HG03108 (cell line): ENCODE results near the gene BDP1.
"Not testable (repeated sequence)": the region's sequence is repeated elsewhere in the genome, so short reads cannot be mapped to it uniquely, and the experiment has no call there.

Experiments
- ATAC-seq: cut with Tn5 transposase; IDR thresholded peaks from one replicate; pipeline ENCODE4 v1.9.1; 2021; ENCODE audit warnings: moderate library complexity; ENCODE audit not compliant: unreplicated experiment

BDP1 gene, protein sequence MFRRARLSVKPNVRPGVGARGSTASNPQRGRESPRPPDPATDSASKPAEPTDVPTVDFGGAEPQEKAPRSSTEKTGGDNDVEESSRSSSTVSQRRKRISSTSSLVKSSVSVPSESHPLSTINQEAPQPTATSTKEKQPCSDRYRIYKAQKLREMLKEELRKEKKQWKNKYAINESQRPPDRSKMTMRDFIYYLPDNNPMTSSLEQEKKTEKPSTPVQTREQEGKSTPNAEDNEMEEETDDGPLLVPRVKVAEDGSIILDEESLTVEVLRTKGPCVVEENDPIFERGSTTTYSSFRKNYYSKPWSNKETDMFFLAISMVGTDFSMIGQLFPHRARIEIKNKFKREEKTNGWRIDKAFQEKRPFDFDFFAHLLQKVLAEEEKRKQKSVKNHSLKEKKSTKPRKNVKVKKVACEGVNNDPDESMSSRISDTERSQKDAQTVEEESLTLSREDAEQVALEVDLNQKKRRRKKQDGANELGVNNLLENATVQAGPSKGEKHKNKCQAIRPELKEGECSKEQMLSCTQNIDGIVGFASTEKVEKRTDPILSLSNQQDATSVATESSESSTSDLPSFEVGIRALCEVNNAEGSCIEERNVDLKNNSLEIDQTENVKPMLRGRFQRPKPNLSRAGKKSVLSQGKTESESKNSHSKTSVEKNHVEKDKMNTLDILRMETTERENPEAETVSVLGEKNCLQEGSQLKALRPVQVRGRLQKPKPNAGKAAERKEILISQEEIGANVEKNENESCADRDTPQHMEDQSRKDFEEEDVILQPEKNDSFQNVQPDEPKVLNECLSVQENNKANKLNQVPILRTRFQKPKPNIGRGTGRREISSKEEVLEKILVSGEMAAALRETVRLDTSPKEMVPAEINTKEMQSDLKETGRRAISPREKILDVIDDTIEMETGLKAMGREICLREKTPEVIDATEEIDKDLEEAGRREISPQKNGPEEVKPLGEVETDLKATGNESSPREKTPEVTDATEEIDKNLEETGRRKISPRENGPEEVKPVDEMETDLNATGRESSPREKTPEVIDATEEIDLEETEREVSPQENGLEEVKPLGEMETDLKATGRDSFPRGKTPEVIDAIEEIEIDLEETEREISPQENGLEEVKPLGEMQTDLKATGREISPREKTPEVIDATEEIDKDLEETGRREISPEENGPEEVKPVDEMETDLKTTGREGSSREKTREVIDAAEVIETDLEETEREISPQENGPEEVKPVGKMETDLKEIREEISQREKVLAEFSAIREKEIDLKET (N-terminal part only)

DNA sequence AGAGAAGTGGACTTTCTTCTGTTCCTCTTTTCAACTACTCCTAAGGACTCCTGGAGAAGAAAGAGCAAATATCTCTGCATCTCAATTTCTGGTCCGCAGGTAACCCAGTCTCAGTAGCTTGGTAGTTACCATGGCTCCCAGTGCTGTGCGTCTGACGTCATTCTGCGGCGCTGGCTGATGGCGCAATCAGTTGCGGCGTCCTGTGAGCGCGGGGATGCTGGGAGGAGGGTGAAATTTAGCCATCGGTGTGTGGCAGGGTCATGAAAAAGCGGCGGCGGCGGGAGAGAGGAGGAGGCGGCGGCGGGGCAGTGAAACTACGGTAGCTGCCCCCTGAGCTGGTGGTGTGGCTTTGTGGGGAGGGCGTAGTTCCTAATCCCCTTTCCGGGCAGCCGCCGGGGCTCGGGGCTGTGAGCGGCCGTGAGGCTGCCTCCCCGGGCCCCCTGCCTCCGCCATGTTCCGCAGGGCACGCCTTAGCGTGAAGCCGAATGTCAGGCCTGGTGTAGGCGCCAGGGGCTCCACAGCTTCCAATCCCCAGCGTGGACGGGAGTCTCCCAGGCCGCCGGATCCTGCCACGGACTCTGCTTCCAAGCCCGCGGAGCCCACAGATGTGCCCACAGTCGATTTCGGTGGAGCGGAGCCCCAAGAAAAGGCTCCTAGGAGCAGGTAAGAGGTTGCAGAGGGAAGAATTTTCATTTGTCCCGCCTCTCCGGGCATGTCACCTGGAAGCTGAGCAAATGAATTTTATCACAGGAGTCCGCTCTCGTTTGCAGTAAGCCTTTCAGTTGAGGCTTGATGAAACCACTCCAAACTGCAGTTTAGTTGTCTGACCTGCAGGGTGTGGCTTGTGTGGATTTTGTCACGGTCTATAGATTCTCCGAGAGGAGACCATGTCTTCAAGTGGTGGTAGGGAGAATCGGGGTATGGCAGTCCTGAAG is at the start of gene BDP1:
BDP1 (plus strand) TSS at position 225 of the 935 bp plus-strand sequence; CDS start at position 452, 227 bp downstream.
- ATAC-seq, result peak; percentile 90

DNA sequence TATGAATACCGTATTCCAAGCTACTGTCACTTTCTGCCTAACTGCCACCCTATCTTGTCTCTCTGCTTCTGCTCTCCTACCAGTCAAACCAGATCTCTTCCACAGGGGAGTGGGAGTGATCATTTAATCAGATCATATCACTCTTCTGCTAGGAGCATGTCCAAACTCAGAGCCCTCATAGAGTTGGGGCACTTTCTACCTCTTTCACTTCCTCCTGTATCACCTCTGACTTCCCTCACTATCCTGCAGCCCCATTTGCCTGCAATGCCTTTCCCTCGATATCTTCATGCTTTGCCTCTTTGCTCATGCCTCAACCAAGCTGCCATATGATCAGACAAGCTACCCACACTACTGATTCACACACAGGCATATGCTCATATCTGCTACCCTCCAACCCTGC is 45.4 kb upstream of the BDP1 start:
- ATAC-seq, result not testable (repeated sequence)

DNA sequence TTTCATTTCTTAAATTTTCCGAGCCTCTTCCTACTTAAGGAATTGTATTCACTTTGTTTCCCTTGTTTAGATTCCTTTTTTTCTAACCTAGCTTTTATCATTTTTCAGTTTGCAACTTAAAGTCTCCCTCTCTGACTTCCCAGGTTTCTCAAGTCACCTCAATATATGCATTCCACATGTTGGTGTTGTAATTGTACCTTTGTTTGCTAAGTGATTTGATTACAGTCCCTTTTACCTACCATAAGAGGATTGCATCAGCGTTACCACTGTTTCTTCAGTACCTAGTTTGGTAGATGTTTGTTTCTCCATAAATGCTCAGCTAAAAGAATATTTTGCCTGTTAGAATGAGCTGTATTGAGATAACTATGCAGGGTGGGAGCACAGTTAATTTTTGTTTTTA is 39.8 kb upstream of the BDP1 start:
- ATAC-seq, result not testable (repeated sequence)

DNA sequence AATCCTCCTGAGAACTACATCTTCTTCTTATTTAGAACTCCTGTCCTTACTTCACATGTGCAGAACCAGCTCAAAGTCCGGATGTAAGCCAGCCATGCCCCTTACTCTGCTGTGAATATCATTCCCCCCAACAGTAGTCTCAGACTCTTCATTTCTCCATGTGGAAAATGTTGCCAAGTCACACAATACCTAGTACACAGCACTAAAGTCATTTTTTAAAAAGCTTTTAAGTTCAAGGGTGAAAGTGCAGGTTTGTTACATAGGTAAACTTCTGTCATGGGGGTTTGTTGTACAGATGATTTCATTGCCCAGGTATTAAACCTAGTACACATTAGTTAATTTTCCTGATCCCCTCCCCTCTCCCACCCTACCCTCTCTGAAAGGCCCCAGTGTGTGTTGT is 37.4 kb upstream of the BDP1 start:
- ATAC-seq, result not testable (repeated sequence)

DNA sequence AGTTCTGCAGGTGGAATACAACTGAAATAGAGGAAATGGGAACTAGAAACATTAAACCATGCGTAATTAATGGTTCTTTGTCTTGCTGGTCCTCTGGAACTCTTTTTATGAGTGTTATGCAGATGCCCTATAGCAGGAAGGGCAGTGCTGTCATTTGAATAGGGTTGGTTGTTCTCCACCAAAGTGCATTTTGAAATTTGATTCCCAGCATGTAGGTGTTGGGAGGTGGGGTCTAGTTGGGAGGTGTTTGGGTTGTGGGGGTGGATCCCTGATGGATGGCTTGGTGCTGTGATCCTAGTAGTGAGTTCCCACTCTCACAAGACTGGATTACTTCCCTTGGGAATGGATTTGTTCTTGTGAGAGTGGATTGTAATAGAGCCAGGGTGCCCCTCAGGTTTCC is 34.2 kb upstream of the BDP1 start:
- not testable (repeated sequence) for ATAC-seq

DNA sequence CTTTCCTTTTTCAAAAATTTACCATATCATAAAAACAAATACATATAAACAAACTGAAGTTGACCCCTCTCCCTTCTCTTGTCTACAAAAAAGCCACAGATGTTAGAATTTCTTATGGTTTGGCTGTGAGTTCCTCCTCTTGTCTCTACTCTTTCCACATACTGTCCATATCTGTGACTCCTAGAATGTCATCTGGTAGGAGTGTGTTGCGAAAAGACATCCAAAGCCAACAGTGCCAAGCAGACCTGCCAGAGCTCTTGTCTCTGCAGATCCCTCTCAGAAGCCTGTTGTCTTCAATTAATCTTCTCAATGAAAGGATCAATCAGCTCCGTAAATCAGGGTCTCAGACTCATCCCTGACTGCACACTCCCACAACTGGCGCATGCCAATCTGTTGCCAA is 31.6 kb upstream of the BDP1 start:
- not testable (repeated sequence) for ATAC-seq

DNA sequence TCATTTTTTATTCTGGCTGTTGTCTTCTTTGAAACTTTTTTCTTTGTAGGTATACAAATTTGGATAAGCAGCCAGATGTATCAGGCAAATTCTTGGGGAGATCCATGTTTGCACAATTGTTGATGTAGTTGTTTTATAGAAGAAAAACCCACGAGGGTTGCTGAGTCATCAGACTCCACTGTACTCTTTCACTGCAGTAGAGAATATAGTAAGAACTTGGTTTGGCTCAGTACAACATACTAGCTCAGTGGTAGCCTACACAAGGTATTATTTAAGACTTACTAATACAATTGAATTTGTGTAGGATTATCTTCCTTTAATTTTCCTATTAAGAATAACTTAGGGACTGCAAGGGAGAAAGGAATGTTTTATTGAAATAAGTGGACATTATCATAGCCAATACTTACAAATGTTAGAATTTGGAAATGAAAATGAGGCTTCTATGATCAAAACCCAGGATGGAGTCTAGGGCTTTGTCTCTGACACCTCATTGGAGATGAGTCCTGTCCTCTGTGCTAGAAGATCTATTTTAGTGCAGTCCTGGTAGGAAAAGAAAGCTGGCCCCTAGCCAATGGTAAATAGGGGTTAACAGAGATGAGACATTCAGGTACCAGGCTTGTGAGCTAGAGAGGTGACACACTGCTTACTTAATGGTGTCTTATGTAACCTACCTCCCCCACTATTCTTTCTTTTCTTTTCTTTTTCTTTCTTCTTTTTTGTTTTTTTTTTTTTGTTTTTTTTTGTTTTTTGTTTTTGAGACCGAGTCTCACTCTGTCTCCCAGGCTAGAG is 28.6 kb upstream of the BDP1 start:
- not testable (repeated sequence) for ATAC-seq

DNA sequence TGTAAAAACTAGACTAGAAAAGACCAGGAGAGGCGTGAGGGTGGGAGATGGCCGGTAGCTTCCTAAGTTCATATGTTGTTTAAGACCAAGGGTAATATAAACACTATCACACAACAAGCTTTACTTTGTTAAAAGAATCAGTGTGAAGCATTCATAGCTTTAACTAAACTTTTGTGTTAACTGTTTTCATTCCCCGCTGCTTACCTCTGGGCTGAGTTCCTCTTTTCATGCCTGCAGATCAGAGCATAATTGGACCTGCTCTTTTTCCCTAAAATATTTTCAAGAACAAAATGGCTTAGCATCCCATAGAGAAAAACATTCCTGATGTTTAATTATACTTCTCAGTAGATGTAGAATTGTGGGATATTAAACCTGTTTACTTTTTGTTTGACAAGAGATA is 23.0 kb upstream of the BDP1 start:
- ATAC-seq, result not testable (repeated sequence)

DNA sequence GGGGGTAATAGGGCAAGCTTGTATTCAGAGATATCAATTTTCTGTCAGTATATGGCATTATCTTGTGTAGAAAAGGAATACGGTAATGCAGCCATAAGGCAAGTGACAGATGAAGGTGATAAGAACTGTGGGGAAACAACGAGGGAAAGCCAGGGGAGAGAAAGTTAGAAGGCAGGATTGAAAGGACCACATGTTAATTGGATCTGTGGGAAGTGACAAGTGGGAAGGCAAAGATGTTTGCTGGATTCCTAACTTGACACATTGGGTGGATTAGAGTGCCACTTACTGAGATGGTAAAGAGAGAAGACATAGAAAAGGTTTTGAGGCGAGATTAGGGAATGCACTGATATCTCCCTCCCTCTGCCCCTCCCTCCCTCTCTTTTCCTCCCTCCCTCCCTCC is 20.6 kb upstream of the BDP1 start:
- ATAC-seq, result not testable (repeated sequence)

DNA sequence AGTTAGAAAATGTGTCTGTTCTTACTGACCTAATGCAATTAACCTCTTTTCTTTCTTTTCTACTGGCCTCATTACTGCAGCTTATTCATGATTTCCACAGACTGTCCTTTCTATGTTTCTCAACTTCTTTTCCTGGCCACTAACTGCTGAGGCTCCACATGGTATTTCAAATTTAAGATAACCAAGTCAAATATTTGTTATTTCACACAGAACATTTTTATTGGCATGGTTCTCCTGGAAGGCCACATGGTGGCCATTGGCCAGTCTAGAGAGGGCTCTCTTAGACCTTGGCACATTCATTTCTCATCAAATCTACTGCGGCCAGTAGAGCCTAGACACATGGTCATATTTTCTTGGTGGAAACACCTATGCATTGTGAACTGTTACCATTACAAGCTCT is 13.9 kb upstream of the BDP1 start:
- not testable (repeated sequence) for ATAC-seq

DNA sequence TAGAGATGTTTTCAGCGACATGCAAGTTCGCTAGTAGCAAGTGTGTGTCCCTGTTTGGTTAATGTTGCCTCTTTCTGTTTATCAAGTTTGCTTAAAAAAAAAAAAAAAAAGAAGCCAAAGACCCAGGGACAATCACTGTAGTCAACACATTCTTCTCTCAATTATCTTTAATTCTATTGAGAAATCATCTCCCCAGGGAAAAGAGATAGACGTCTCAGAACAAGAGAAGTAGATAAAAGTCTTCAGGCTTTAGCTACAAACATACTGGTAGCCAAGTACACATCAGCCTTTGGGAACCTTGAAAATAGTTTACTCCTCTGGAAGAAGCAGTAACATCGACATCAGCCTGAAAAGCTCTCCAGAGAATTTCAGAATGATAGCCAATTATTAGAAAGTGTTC is 11.6 kb upstream of the BDP1 start:
- ATAC-seq, result not testable (repeated sequence)

DNA sequence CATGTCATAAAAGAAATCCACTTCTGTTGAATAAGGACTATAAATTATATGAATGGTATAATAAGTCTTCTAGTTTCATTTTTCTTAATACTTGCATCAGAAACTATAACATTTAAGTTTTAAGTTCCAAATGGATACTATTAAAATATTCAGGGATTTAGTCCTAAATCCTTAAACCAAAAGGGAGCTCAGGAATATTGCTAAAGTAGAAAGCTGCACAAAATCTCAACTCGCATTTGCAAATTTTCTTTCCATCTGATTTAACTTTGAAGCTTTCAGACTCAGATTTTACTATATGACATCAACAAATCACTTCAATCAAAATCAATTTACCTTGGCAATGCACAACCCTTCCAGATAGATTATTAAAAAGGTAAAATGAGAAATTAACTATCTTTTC is 10.4 kb upstream of the BDP1 start:
- not testable (repeated sequence) for ATAC-seq

DNA sequence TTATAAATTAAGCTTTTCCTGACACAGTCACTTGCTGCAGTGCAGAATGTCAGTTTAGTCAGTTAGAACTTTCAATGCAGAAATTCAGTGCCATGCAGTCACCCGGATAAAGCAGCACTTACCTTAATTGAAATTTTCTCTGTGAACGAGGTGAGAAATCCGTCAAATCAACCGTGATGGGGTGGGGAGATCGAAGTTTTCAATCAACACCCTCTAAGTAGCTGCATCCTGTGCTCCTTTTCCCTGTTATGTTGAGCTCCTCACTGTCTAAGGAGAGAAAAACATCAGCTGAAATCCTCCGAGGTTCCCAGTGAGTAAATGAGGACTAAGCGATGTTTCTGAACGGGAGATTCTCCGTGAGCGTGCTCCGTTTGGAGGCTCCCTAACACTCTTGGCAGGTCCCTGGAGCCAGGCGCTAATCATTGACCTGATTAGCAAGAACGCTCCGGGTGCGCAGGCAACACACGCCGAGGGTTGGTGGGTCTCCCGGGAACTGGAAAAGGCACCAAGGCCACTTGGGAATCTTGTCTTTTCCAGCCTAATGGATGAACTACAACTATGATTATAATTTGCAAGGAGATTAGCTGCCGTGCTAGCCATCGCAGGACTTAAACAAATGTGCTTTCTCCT is 9.8 kb upstream of the BDP1 start:
- ATAC-seq, result not testable (repeated sequence)

DNA sequence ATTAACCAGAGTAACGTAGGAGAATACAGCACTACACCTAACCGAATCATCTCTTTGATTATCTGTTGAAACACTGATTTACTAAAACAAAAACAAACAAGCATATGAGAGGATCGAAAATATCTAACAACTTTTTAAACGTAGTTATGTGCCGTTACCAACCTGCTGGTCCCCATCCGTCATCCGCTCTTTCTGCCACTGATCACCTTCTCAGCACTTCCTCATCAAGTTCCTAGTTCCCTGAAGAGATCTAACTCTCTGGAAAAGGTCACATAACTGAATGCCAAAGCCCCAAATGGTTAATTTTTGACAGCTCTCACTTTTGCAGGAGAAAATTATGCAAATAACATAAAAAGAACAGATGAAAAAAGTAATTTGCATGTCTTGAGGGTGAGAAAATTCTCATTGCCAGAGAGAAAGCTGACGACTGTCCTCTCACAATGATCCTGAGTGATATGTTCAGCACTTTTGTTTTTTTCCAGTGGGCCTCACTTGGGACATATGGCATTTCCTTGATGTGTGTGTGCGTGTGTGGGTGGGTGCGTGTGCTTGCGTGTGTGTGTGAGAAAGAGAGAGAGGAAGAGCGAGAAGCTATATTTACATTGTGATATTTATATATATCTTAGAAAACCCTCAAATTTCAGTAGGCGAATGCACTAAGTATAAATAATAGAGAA is 8.8 kb upstream of the BDP1 start:
- not testable (repeated sequence) for ATAC-seq

DNA sequence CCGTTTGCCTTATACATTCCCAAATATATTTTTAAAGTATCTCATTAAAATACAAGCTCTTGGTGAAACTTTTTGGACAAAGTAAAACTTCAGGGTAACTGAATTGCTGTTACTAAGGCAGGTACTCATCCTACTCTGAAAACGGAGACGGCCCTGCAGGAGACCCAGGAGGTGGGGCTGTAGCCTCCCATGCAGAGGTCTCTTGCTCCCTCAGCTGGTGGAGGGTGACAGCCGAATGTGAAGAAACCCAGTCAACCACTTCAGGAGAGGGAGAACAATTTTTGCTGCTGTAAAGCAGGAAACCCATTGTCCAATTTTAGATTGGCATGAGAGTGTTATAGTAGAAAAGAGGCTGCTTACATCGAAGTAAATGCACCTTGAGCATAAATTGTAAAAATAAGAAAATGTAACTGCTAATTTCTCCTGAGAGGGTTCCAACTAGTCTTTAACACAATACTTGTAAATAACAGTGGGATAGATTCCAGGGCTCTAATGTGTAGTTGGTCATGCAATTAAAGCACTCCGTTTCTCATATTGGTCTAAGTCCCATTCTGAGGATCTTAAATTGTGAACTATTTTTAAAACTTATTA is 8.1 kb upstream of the BDP1 start:
- peak; percentile 80 for ATAC-seq

DNA sequence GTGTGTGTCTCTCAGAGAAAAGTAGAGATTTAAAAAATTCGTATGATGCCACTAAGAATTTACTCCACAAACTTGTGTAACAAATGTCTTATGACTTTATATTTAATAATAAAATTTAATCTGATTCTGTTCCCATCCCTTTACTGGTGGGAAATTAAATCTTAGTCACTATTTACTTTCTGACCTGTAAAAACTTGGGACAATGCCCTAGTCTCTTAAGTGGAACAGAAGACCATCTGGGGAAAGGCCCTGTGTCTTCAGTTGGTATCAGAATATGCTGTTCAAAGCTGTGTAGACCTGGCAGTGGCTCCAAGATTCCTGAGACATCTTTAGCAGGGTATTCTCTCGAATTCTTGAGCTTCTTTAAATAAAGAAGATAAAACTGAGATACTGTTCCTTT is 2.6 kb upstream of the BDP1 start:
- ATAC-seq, result no peak

DNA sequence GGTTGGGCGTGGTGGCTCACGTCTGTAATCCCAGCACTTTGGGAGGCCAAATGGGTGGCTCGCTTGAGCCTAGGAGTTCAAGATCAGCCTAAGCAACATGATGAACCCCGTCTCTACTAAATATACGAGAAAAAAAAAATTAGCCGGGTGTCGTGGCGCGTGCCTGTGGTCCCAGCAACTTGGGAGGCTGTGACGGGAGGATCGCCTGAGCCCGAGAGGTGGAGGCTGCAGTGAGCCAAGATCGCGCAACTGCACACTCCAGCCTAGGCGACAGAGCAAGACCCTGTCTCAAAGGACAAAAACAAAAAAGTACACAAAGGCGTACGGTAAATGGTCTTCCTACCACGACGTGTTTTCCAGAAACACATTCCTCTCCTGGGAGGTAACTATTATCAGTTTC is 538 bp upstream of the BDP1 start:
- no peak for ATAC-seq

DNA sequence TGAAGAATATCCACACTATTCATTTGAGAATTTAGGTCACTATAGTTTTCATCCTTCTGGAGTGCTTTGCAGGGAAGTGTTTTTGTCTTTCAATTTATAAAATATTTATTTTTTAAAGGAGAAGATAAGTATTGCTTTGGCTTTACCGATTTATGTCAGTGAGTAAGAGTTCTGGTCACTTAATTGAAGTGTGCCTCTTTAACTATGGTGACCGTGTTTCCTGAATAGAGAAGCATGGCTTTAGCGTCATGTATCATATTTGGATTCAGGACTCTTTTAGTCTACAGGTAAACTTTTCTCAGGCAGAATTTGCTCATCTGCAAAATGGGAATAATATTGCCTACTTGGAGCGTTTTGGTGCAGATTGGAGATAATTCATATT is 902 bp downstream of the BDP1 start:
- no peak for ATAC-seq
